ENCODE data around the gene TGIF2. TPM values are rescaled to one million over a fixed set of nuclear protein-coding genes. Genes with fewer than 3 reads are reported as not detected.

Gene TGIF2
- polyA plus RNA-seq, 1 of the 3 experiments (the other 2 are of a cell fraction), result 10.8 TPM

- H3K4me1 ChIP-seq (ENCODE audit: control insufficient read depth in 1 of 2, insufficient read depth in 2 of 2, low read depth in 1 of 2, low read length in 1 of 2), result peaks cover 0 to 8% of the 10 kb centered on the region in 2 experiments; a peak in 1 of 4 replicates
- H2AFZ ChIP-seq (ENCODE audit: low read depth), result no peak overlapping the region
- H3K27me3 ChIP-seq (ENCODE audit: insufficient read depth), result no peaks in the 10 kb centered on the region
- CTCF ChIA-PET, result no interaction called here
- peaks cover 28% of the 10 kb centered on the region for H4K20me1 ChIP-seq (ENCODE audit: insufficient read depth)
- no peak for DNase-seq
- no peak overlapping the region for H3K4me2 ChIP-seq
- WGBS (ENCODE audit: low lambda C conversion rate), result 97% methylated on average over 11 of the region's 17 CpGs
- POLR2A ChIA-PET, result no interaction called here
- no peaks in the 10 kb centered on the region for H3K9me3 ChIP-seq
- H3F3A ChIP-seq (replicated peaks; ENCODE audit: insufficient read depth), result peaks cover 13% of the 10 kb centered on the region
- H3K9ac ChIP-seq, result no peak overlapping the region
- TF ChIP-seq RXRA (IDR thresholded peaks at IDR 0.05; ENCODE audit: borderline replicate concordance, low read depth) (no peak), USF2 (IDR thresholded peaks at IDR 0.05; ENCODE audit: borderline replicate concordance, low read depth, low read length) (no peak), RCOR1 (IDR thresholded peaks at IDR 0.05; ENCODE audit: low read length) (no peak), FOXJ3 (CRISPR knock-in tag; IDR thresholded peaks at IDR 0.05) (no peak), EZH2phosphoT487 (IDR thresholded peaks at IDR 0.05; ENCODE audit: borderline replicate concordance, low read depth) (no peak), USF1 (IDR thresholded peaks at IDR 0.05; ENCODE audit: borderline replicate concordance, low read depth) (no peak), ZBTB33 (IDR thresholded peaks at IDR 0.05; ENCODE audit: borderline replicate concordance, low read depth) (no peak), MEF2A (IDR thresholded peaks at IDR 0.05; ENCODE audit: borderline replicate concordance, low read depth) (no peak), NRF1 (IDR thresholded peaks at IDR 0.05; ENCODE audit: low read depth, low read length) (no peak), FOSL2 (IDR thresholded peaks at IDR 0.05; ENCODE audit: borderline replicate concordance, low read depth) (no peak), GATA2 (CRISPR knock-in tag; IDR thresholded peaks at IDR 0.05) (no peak), PBX3 (IDR thresholded peaks at IDR 0.05) (no peak), IRF3 (IDR thresholded peaks at IDR 0.05; ENCODE audit: low read depth, low read length) (no peak), GABPA (IDR thresholded peaks at IDR 0.05; ENCODE audit: low read depth) (no peak), ELF1 (IDR thresholded peaks at IDR 0.05) (no peak), RAD21 (IDR thresholded peaks at IDR 0.05; ENCODE audit: low read length) (no peak), RFX5 (IDR thresholded peaks at IDR 0.05; ENCODE audit: low read length) (no peak)
- H3K36me3 ChIP-seq (replicated peaks in 1 of 2; ENCODE audit: control insufficient read depth in 1 of 2, insufficient read depth in 2 of 2, low read length in 1 of 2), result peaks cover 42 to 47% of the 10 kb centered on the region in 2 experiments
- peaks cover 35% of the 10 kb centered on the region for H3K79me2 ChIP-seq (ENCODE audit: insufficient read depth)
- H3K4me3 ChIP-seq (ENCODE audit: low read depth in 2 of 2, low read length in 1 of 2), result no peak overlapping the region
- H3K27ac ChIP-seq (ENCODE audit: low read depth in 2 of 2, low read length in 1 of 2), result no peak overlapping the region
- no peaks in the 10 kb centered on the region for H3K9me2 ChIP-seq
Observed at GRCh38 chr20:36525620-36526365, 47.6 kb upstream of the TGIF2 start.

All from SK-N-SH (cell line).